ENCODE results near the gene ZNF444. TPM values are rescaled to one million over a fixed set of nuclear protein-coding genes. Genes with fewer than 3 reads are reported as not detected.

The ZNF444 gene
- total and polyA plus RNA-seq, 2 donors (not counting 1 experiment from before 2014, with no cell fraction given): 24.1 to 37.7 TPM

DNA sequence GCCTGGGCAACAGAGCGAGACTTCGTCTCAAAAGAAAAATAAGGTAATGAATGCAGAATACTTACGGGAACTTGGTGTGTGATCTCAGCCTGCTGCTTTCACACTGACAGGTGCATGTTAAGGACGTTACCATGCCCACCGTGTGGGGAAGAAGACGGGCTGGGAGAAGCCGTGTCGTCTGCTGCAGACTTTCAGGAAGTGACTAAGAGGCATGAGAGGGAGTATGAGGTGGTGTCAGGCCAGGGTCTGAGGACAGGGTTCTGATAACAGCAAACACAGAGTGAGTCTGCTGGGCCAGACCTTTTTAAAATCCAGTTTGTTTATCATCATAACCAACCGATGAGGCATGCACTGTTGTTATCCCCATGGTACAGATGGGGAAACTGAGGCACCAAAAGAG, 21.2 kb downstream of the ZNF444 start:
- H3K4me3 Mint-ChIP-seq: no peak overlapping the region
- no peaks in the 10 kb centered on the region for H3K9me3 ChIP-seq (ENCODE audit: control extremely low read depth in 1 of 3, control insufficient read depth in 2 of 3, insufficient read depth in 1 of 3, low read length in 2 of 3)
- H3K9ac ChIP-seq (ENCODE audit: low read length): no peak overlapping the region
- intact Hi-C loops (cut with micrococcal nuclease): no loop called here
- H3K9me3 Mint-ChIP-seq (ENCODE audit: insufficient read depth): no peaks in the 10 kb centered on the region
- 22% methylated on average over 9 of the region's 9 CpGs for WGBS (ENCODE audit: insufficient coverage)
- DNase-seq (no peak), ATAC-seq (ENCODE audit: low read depth) (no peak)
- no peaks in the 10 kb centered on the region for H4K20me1 ChIP-seq (ENCODE audit: control insufficient read depth, insufficient read depth, low read length, poor library complexity, severe bottlenecking)
- no peaks in the 10 kb centered on the region for H3K27me3 ChIP-seq (replicated peaks in 1 of 4; ENCODE audit: control extremely low read depth in 1 of 4, control insufficient read depth in 3 of 4, insufficient read depth in 4 of 4, low read length in 3 of 4)
- ChIA-PET CTCF (interaction anchor here (1.0 kb wide), 1 partner anchor 171 kb away, joined by 3 read pairs; no protein-coding TSS in a partner anchor), POLR2A (no interaction called here)
- peaks cover 0 to 14% of the 10 kb centered on the region in 2 experiments for H3K36me3 ChIP-seq (replicated peaks in 1 of 2; ENCODE audit: control extremely low read depth in 1 of 2, control insufficient read depth in 1 of 2, extremely low read depth in 1 of 2, insufficient read depth in 2 of 2, low read length in 1 of 2)
- no peak overlapping the region for H3K27ac Mint-ChIP-seq
- peaks cover 6% of the 10 kb centered on the region for H3K27me3 Mint-ChIP-seq
- no peak for TF ChIP-seq EZH2 (IDR thresholded peaks at IDR 0.05; ENCODE audit: borderline replicate concordance, insufficient read depth, low read depth, low read length, poor library complexity, severe bottlenecking)
- TF ChIP-seq, protein P1, sequence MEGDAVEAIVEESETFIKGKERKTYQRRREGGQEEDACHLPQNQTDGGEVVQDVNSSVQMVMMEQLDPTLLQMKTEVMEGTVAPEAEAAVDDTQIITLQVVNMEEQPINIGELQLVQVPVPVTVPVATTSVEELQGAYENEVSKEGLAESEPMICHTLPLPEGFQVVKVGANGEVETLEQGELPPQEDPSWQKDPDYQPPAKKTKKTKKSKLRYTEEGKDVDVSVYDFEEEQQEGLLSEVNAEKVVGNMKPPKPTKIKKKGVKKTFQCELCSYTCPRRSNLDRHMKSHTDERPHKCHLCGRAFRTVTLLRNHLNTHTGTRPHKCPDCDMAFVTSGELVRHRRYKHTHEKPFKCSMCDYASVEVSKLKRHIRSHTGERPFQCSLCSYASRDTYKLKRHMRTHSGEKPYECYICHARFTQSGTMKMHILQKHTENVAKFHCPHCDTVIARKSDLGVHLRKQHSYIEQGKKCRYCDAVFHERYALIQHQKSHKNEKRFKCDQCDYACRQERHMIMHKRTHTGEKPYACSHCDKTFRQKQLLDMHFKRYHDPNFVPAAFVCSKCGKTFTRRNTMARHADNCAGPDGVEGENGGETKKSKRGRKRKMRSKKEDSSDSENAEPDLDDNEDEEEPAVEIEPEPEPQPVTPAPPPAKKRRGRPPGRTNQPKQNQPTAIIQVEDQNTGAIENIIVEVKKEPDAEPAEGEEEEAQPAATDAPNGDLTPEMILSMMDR (IDR thresholded peaks at IDR 0.05): no peak
- no peak overlapping the region for H3K4me2 ChIP-seq (replicated peaks; ENCODE audit: low read depth, low read length, poor library complexity, severe bottlenecking)
- H3K4me3 ChIP-seq (ENCODE audit: control extremely low read depth in 1 of 5, extremely low read depth in 1 of 5, insufficient read depth in 1 of 5, low read depth in 2 of 5, low read length in 4 of 5): no peak overlapping the region
- H2AFZ ChIP-seq (ENCODE audit: insufficient read depth, low read depth, low read length, poor library complexity, severe bottlenecking): no peak overlapping the region
- H3K27ac ChIP-seq (ENCODE audit: low read length in 2 of 2): no peak overlapping the region
- no peaks in the 10 kb centered on the region for H3K79me2 ChIP-seq (ENCODE audit: control insufficient read depth, insufficient read depth, low read length)
- H3K4me1 ChIP-seq (ENCODE audit: control insufficient read depth in 2 of 2, insufficient read depth in 2 of 2, low read length in 2 of 2): no peaks in the 10 kb centered on the region
- H3K4me1 Mint-ChIP-seq: peaks cover 2% of the 10 kb centered on the region

DNA sequence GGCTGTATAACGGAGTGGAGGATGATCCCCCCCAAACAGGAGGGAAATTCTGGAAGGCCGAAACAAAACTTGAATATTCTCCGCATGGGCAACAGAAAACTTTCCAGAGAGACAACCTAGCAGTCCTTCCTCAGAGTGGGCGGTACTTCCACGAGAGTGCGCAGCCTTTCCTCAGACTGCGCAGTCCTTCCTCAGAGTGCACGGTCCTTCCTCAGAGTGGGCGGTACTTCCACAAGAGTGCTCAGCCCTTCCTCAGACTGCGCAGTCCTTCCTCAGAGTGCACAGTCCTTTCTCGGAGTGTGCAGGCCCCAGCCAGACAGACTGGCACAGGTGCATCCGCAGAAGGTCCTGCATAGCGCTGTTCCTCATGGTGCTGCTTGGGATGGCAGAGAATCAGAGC, 22.0 kb downstream of the ZNF444 start:
- H3K9me3 ChIP-seq (ENCODE audit: control extremely low read depth in 1 of 3, control insufficient read depth in 2 of 3, insufficient read depth in 1 of 3, low read length in 2 of 3): no peaks in the 10 kb centered on the region
- H3K79me2 ChIP-seq (ENCODE audit: control insufficient read depth, insufficient read depth, low read length): no peaks in the 10 kb centered on the region
- H3K4me2 ChIP-seq (replicated peaks; ENCODE audit: low read depth, low read length, poor library complexity, severe bottlenecking): no peak overlapping the region
- no peak overlapping the region for H3K4me3 Mint-ChIP-seq
- intact Hi-C loops (cut with micrococcal nuclease): no loop called here
- H3K36me3 ChIP-seq (replicated peaks in 1 of 2; ENCODE audit: control extremely low read depth in 1 of 2, control insufficient read depth in 1 of 2, extremely low read depth in 1 of 2, insufficient read depth in 2 of 2, low read length in 1 of 2): peaks cover 0 to 11% of the 10 kb centered on the region in 2 experiments
- no peaks in the 10 kb centered on the region for H4K20me1 ChIP-seq (ENCODE audit: control insufficient read depth, insufficient read depth, low read length, poor library complexity, severe bottlenecking)
- no peaks in the 10 kb centered on the region for H3K27me3 ChIP-seq (replicated peaks in 1 of 4; ENCODE audit: control extremely low read depth in 1 of 4, control insufficient read depth in 3 of 4, insufficient read depth in 4 of 4, low read length in 3 of 4)
- no peak overlapping the region for H3K4me3 ChIP-seq (ENCODE audit: control extremely low read depth in 1 of 5, extremely low read depth in 1 of 5, insufficient read depth in 1 of 5, low read depth in 2 of 5, low read length in 4 of 5)
- no peaks in the 10 kb centered on the region for H3K4me1 ChIP-seq (ENCODE audit: control insufficient read depth in 2 of 2, insufficient read depth in 2 of 2, low read length in 2 of 2)
- no peaks in the 10 kb centered on the region for H3K9me3 Mint-ChIP-seq (ENCODE audit: insufficient read depth)
- no peak overlapping the region for H2AFZ ChIP-seq (ENCODE audit: insufficient read depth, low read depth, low read length, poor library complexity, severe bottlenecking)
- no peak overlapping the region for H3K27ac Mint-ChIP-seq
- WGBS (ENCODE audit: insufficient coverage): 90% methylated on average over 13 of the region's 13 CpGs
- ChIA-PET CTCF (interaction anchor here (1.5 kb wide), 1 partner anchor 97 kb away, joined by 3 read pairs; no protein-coding TSS in a partner anchor), POLR2A (no interaction called here)
- H3K27ac ChIP-seq (ENCODE audit: low read length in 2 of 2): no peak overlapping the region
- no peak for TF ChIP-seq EZH2 (IDR thresholded peaks at IDR 0.05; ENCODE audit: borderline replicate concordance, insufficient read depth, low read depth, low read length, poor library complexity, severe bottlenecking)
- TF ChIP-seq, protein P1 (IDR thresholded peaks at IDR 0.05): no peak
- no peak for ATAC-seq (ENCODE audit: low read depth)
- H3K27me3 Mint-ChIP-seq: peaks cover 6% of the 10 kb centered on the region
- DNase-seq: no peak
- H3K4me1 Mint-ChIP-seq: peaks cover 2% of the 10 kb centered on the region
- H3K9ac ChIP-seq (ENCODE audit: low read length): no peak overlapping the region
